ENCODE results near the gene ZEB1. TPM values are rescaled to one million over a fixed set of nuclear protein-coding genes. Genes with fewer than 3 reads are reported as not detected.
"Not testable (repeated sequence)": the region's sequence is repeated elsewhere in the genome, so short reads cannot be mapped to it uniquely, and the experiment has no call there.

Gene ZEB1
- total RNA-seq, 1 experiment from 2014 or later = 53.9 TPM

- Histone ChIP-seq H3K4me3 (ENCODE audit: low read length) (no peak overlapping the region), H3K4me2 (ENCODE audit: low read depth, low read length, poor library complexity, severe bottlenecking) (no peak overlapping the region), H3K79me2 (ENCODE audit: low read length) (peaks cover 94% of the 10 kb centered on the region), H4K20me1 (ENCODE audit: insufficient read depth, low read depth, low read length) (no peaks in the 10 kb centered on the region), H2AFZ (ENCODE audit: low read length) (no peak overlapping the region), H3K27me3 (ENCODE audit: low read length) (no peaks in the 10 kb centered on the region), H3K27ac (ENCODE audit: low read length) (no peak overlapping the region), H3K9ac (ENCODE audit: low read length) (no peak overlapping the region), H3K9me2 (replicated peaks; ENCODE audit: insufficient read depth, low read length) (no peaks in the 10 kb centered on the region), H3K36me3 (ENCODE audit: insufficient read depth, low read length) (peaks cover 6% of the 10 kb centered on the region; the same call in 1 of the 2 replicates), H3K9me3 (ENCODE audit: low read length) (no peaks in the 10 kb centered on the region), H3K4me1 (ENCODE audit: low read length) (peaks cover 4% of the 10 kb centered on the region)
- DNase-seq = no peak
These were observed 80.2 kb downstream of the ZEB1 start for GRCh38 chr10:31399171-31399570.

DNA sequence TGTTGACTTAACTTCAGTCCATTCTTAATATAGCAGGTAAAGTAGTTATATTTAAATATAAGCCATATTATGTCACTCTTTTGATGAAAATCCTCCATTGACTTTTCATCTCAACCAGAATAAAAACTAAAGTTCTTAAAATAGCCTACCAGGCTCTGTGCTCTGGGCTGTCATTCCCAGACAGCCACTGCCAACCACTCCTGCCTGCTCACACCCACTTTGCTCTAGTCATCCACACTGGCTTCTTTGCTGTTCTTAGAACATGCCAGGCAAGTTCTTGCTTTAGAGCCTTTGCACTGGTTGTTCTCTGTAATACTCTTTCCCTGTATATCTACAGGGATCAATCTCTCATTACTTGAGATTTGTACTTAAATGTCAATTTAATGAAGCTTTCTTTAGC is 80.6 kb downstream of the ZEB1 start:
- no peaks in the 10 kb centered on the region for H3K9me3 ChIP-seq (ENCODE audit: low read length)
- H3K79me2 ChIP-seq (ENCODE audit: low read length) = peaks cover 94% of the 10 kb centered on the region
- no peaks in the 10 kb centered on the region for H4K20me1 ChIP-seq (ENCODE audit: insufficient read depth, low read depth, low read length)
- DNase-seq = no peak
- no peak overlapping the region for H3K4me2 ChIP-seq (ENCODE audit: low read depth, low read length, poor library complexity, severe bottlenecking)
- no peak overlapping the region for H2AFZ ChIP-seq (ENCODE audit: low read length)
- H3K27ac ChIP-seq (ENCODE audit: low read length) = no peak overlapping the region
- H3K4me1 ChIP-seq (ENCODE audit: low read length) = peaks cover 4% of the 10 kb centered on the region
- no peaks in the 10 kb centered on the region for H3K27me3 ChIP-seq (ENCODE audit: low read length)
- no peak overlapping the region for H3K4me3 ChIP-seq (ENCODE audit: low read length)
- no peak overlapping the region for H3K9ac ChIP-seq (ENCODE audit: low read length)
- H3K9me2 ChIP-seq (replicated peaks; ENCODE audit: insufficient read depth, low read length) = no peaks in the 10 kb centered on the region
- H3K36me3 ChIP-seq (ENCODE audit: insufficient read depth, low read length) = peaks cover 6% of the 10 kb centered on the region; the same call in 1 of the 2 replicates

GRCh38 chr10:31401287-31401686 is 82.3 kb downstream of the ZEB1 start:
- Histone ChIP-seq H2AFZ (ENCODE audit: low read length) (no peak overlapping the region), H3K9me2 (replicated peaks; ENCODE audit: insufficient read depth, low read length) (no peaks in the 10 kb centered on the region), H3K4me2 (ENCODE audit: low read depth, low read length, poor library complexity, severe bottlenecking) (no peak overlapping the region), H4K20me1 (ENCODE audit: insufficient read depth, low read depth, low read length) (no peaks in the 10 kb centered on the region), H3K4me1 (ENCODE audit: low read length) (peaks cover 4% of the 10 kb centered on the region), H3K9me3 (ENCODE audit: low read length) (no peaks in the 10 kb centered on the region), H3K79me2 (ENCODE audit: low read length) (peaks cover 94% of the 10 kb centered on the region), H3K4me3 (ENCODE audit: low read length) (no peak overlapping the region), H3K9ac (ENCODE audit: low read length) (no peak overlapping the region), H3K27ac (ENCODE audit: low read length) (no peak overlapping the region), H3K36me3 (ENCODE audit: insufficient read depth, low read length) (peaks cover 4% of the 10 kb centered on the region; the same call in 1 of the 2 replicates), H3K27me3 (ENCODE audit: low read length) (no peaks in the 10 kb centered on the region)
- DNase-seq = no peak

DNA sequence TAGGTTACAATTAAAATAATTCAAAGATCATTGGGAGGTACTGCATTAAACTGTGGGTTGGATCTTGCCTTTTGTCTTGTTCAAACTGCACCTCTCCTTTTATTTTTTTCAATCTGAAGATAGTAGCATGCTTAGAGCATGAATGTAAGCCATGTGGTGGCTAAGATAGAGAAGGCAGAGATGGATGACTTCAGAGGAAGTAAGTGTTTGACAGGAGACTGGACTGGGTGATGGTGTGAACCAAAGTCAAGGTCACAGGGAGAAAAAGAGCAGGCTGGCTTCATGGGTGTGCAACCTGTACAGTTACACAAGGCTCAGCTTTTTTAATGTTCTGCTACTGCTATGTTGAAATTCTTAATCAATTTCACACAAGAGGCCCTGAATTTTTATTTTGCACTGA is 85.6 kb downstream of the ZEB1 start:
- peaks cover 71% of the 10 kb centered on the region for H3K79me2 ChIP-seq (ENCODE audit: low read length)
- H3K27ac ChIP-seq (ENCODE audit: low read length) = no peak overlapping the region
- no peaks in the 10 kb centered on the region for H3K9me2 ChIP-seq (replicated peaks; ENCODE audit: insufficient read depth, low read length)
- H4K20me1 ChIP-seq (ENCODE audit: insufficient read depth, low read depth, low read length) = no peaks in the 10 kb centered on the region
- H3K9me3 ChIP-seq (ENCODE audit: low read length) = no peaks in the 10 kb centered on the region
- H3K27me3 ChIP-seq (ENCODE audit: low read length) = no peaks in the 10 kb centered on the region
- H3K4me2 ChIP-seq (ENCODE audit: low read depth, low read length, poor library complexity, severe bottlenecking) = no peak overlapping the region
- H3K4me1 ChIP-seq (ENCODE audit: low read length) = peaks cover 2% of the 10 kb centered on the region
- H2AFZ ChIP-seq (ENCODE audit: low read length) = no peak overlapping the region
- no peak for DNase-seq
- no peak overlapping the region for H3K9ac ChIP-seq (ENCODE audit: low read length)
- no peak overlapping the region for H3K4me3 ChIP-seq (ENCODE audit: low read length)
- no peaks in the 10 kb centered on the region for H3K36me3 ChIP-seq (ENCODE audit: insufficient read depth, low read length)

DNA sequence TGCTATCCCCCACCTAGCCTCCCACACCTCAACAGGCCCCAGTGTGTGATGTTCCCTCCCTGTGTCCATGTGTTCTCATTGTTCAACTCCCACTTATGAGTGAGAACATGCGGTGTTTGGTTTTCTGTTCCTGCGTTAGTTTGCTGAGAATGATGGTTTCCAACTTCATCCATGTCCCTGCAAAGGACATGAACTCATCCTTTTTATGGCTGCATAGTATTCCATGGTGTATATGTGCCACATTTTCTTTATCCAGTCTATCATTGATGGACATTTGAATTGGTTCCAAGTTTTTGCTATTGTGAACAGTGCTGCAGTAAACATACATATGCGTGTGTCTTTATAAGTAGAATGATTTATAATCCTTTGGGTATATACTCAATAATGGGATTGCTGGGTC is 86.8 kb downstream of the ZEB1 start:
- not testable (repeated sequence) for H3K9ac ChIP-seq (ENCODE audit: low read length); H3K4me3 ChIP-seq (ENCODE audit: low read length); H3K9me2 ChIP-seq (replicated peaks; ENCODE audit: insufficient read depth, low read length); DNase-seq; H2AFZ ChIP-seq (ENCODE audit: low read length); H3K36me3 ChIP-seq (ENCODE audit: insufficient read depth, low read length); H4K20me1 ChIP-seq (ENCODE audit: insufficient read depth, low read depth, low read length); H3K9me3 ChIP-seq (ENCODE audit: low read length); H3K4me2 ChIP-seq (ENCODE audit: low read depth, low read length, poor library complexity, severe bottlenecking); H3K4me1 ChIP-seq (ENCODE audit: low read length); H3K27me3 ChIP-seq (ENCODE audit: low read length); H3K27ac ChIP-seq (ENCODE audit: low read length)
- peaks cover 69% of the 10 kb centered on the region for H3K79me2 ChIP-seq (ENCODE audit: low read length)

DNA sequence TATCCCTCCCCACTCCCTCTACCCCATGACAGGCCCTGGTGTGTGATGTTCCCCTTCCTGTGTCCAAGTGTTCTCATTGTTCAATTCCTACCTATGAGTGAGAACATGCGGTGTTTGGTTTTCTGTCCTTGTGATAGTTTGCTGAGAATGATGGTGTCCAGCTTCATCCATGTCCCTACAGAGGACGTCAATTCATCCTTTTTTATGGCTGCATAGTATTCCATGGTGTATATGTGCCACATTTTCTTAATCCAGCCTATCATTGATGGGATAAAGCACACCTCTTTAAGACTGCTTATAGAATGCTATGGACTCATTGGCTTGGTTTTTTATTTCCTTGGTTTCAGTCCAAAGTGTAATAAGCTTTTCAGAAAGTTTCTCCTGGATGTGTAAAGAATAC is 93.4 kb downstream of the ZEB1 start:
- H4K20me1 ChIP-seq (ENCODE audit: insufficient read depth, low read depth, low read length); H3K4me2 ChIP-seq (ENCODE audit: low read depth, low read length, poor library complexity, severe bottlenecking); H2AFZ ChIP-seq (ENCODE audit: low read length); H3K27ac ChIP-seq (ENCODE audit: low read length); H3K36me3 ChIP-seq (ENCODE audit: insufficient read depth, low read length); H3K27me3 ChIP-seq (ENCODE audit: low read length); H3K4me3 ChIP-seq (ENCODE audit: low read length); H3K9me3 ChIP-seq (ENCODE audit: low read length); H3K9ac ChIP-seq (ENCODE audit: low read length); DNase-seq; H3K9me2 ChIP-seq (replicated peaks; ENCODE audit: insufficient read depth, low read length): not testable (repeated sequence)
- H3K4me1 ChIP-seq (ENCODE audit: low read length) = peaks cover 15% of the 10 kb centered on the region
- peaks cover 73% of the 10 kb centered on the region for H3K79me2 ChIP-seq (ENCODE audit: low read length)

- Histone ChIP-seq H4K20me1 (ENCODE audit: insufficient read depth, low read depth, low read length) (no peaks in the 10 kb centered on the region), H2AFZ (ENCODE audit: low read length) (no peak overlapping the region), H3K27ac (ENCODE audit: low read length) (no peak overlapping the region), H3K27me3 (ENCODE audit: low read length) (no peaks in the 10 kb centered on the region), H3K79me2 (ENCODE audit: low read length) (peaks cover 82% of the 10 kb centered on the region), H3K36me3 (ENCODE audit: insufficient read depth, low read length) (no peaks in the 10 kb centered on the region), H3K9me2 (replicated peaks; ENCODE audit: insufficient read depth, low read length) (no peaks in the 10 kb centered on the region), H3K4me3 (ENCODE audit: low read length) (no peak overlapping the region), H3K9ac (ENCODE audit: low read length) (no peak overlapping the region), H3K4me1 (ENCODE audit: low read length) (peaks cover 15% of the 10 kb centered on the region), H3K4me2 (ENCODE audit: low read depth, low read length, poor library complexity, severe bottlenecking) (no peak overlapping the region), H3K9me3 (ENCODE audit: low read length) (no peaks in the 10 kb centered on the region)
- no peak for DNase-seq
These were observed 94.3 kb downstream of the ZEB1 start for GRCh38 chr10:31413325-31413724.

GRCh38 chr10:31418481-31418880 is 99.5 kb downstream of the ZEB1 start:
- H3K36me3 ChIP-seq (ENCODE audit: insufficient read depth, low read length) = peaks cover 2% of the 10 kb centered on the region; the same call in 1 of the 2 replicates
- no peak for DNase-seq
- no peaks in the 10 kb centered on the region for H4K20me1 ChIP-seq (ENCODE audit: insufficient read depth, low read depth, low read length)
- H3K27ac ChIP-seq (ENCODE audit: low read length) = no peak overlapping the region
- no peak overlapping the region for H3K4me3 ChIP-seq (ENCODE audit: low read length)
- H3K4me2 ChIP-seq (ENCODE audit: low read depth, low read length, poor library complexity, severe bottlenecking) = no peak overlapping the region
- H3K9ac ChIP-seq (ENCODE audit: low read length) = no peak overlapping the region
- H3K79me2 ChIP-seq (ENCODE audit: low read length) = peaks cover 99% of the 10 kb centered on the region
- H3K9me3 ChIP-seq (ENCODE audit: low read length) = no peaks in the 10 kb centered on the region; the same call in 1 of the 2 replicates
- no peaks in the 10 kb centered on the region for H3K9me2 ChIP-seq (replicated peaks; ENCODE audit: insufficient read depth, low read length)
- no peaks in the 10 kb centered on the region for H3K27me3 ChIP-seq (ENCODE audit: low read length)
- no peak overlapping the region for H2AFZ ChIP-seq (ENCODE audit: low read length)
- peaks cover 29% of the 10 kb centered on the region for H3K4me1 ChIP-seq (ENCODE audit: low read length)

Measured in Karpas-422 (cell line).